Activated naive CD8-positive, alpha-beta T cell treated with anti-CD3 and anti-CD28 coated beads for 36 hours (primary cell): ENCODE measurements around the gene METTL8. TPM values are rescaled to one million over a fixed set of nuclear protein-coding genes. Genes with fewer than 3 reads are reported as not detected.
"Not testable (repeated sequence)": the region's sequence is repeated elsewhere in the genome, so short reads cannot be mapped to it uniquely, and the experiment has no call there.

Experiments used
- DNase-seq: peaks from one replicate; pipeline ENCODE4 v3.0.0; 2021
- H3K27ac Mint-ChIP-seq: one replicate; pipeline ENCODE4 v1.8.0; 2022; ENCODE audit warnings: mild to moderate bottlenecking, moderate library complexity, mixed read lengths
- H3K27me3 Mint-ChIP-seq: one replicate; pipeline ENCODE4 v1.8.0; 2022; ENCODE audit warnings: mild to moderate bottlenecking, mixed read lengths
- H3K36me3 Mint-ChIP-seq: one replicate; pipeline ENCODE4 v1.8.0; 2021; ENCODE audit warnings: mild to moderate bottlenecking, mixed read lengths
- H3K4me1 Mint-ChIP-seq: one replicate; pipeline ENCODE4 v1.8.0; 2021; ENCODE audit warnings: mixed read lengths
- H3K4me3 Mint-ChIP-seq: one replicate; pipeline ENCODE4 v1.8.0; 2022; ENCODE audit warnings: mild to moderate bottlenecking, moderate library complexity, mixed read lengths
- H3K9me3 Mint-ChIP-seq: one replicate; pipeline ENCODE4 v1.8.0; 2022; ENCODE audit warnings: mixed read lengths
- total RNA-seq, 2 experiments: library from RNA; stranded (reverse); gene quantifications; one replicate each; pipeline ENCODE4 v1.2.3, GENCODE V29; 2021

The METTL8 gene
- total RNA-seq, 2 experiments from 2014 or later, result 49.4 to 52.7 TPM

DNA sequence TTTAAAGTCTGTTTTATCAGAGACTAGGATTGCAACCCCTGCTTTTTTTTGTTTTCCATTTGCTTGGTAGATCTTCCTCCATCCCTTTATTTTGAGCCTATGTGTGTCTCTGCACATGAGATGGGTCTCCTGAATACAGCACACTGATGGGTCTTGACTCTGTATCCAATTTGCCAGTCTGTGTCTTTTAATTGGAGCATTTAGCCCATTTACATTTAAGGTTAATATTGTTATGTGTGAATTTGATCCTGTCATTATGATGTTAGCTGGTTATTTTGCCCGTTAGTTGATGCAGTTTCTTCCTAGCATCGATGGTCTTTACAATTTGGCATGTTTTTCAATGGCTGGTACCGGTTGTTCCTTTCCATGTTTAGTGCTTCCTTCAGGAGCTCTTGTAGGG, 80.0 kb downstream of the METTL8 start:
- H3K4me1 Mint-ChIP-seq, H3K4me3 Mint-ChIP-seq, H3K27ac Mint-ChIP-seq, DNase-seq, H3K27me3 Mint-ChIP-seq: not testable (repeated sequence)
- peaks cover 15% of the 10 kb centered on the region for H3K9me3 Mint-ChIP-seq
- peaks cover 46% of the 10 kb centered on the region for H3K36me3 Mint-ChIP-seq

- Mint-ChIP-seq H3K27ac (no peak overlapping the region), H3K4me1 (peaks cover 19% of the 10 kb centered on the region), H3K4me3 (no peak overlapping the region), H3K36me3 (peaks cover 13% of the 10 kb centered on the region), H3K9me3 (peaks cover 11% of the 10 kb centered on the region), H3K27me3 (no peaks in the 10 kb centered on the region)
- no peak for DNase-seq
Measured at GRCh38 chr2:171348056-171348455, 85.7 kb downstream of the METTL8 start.

DNA sequence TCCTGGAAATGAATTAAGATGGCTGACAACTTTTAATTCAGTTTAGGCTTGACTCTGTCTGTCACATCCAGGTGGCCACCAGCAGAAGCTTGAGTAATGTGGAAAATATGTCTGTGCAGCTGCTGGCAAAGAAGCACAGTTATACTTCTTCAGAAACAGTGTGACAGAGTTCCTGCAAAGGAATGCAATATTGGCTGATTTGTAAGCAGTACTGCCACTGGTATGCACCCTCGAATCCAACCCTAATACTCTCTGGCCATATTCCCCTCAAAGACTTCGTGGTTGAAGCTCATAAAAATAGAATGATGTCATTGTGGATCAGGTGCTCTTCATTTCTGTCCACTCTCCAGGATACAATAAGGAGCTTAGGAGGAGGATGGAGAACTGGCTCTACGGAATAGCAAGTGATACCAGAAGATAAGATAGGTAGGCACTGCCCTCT, 86.2 kb downstream of the METTL8 start:
- H3K4me3 Mint-ChIP-seq, result no peak overlapping the region
- peaks cover 19% of the 10 kb centered on the region for H3K4me1 Mint-ChIP-seq
- peaks cover 13% of the 10 kb centered on the region for H3K36me3 Mint-ChIP-seq
- peaks cover 10% of the 10 kb centered on the region for H3K9me3 Mint-ChIP-seq
- DNase-seq, result no peak
- H3K27ac Mint-ChIP-seq, result no peak overlapping the region
- no peaks in the 10 kb centered on the region for H3K27me3 Mint-ChIP-seq

GRCh38 chr2:171346723-171347557, 86.8 kb downstream of the METTL8 start:
- H3K27ac Mint-ChIP-seq, result no peak overlapping the region
- H3K4me3 Mint-ChIP-seq, result no peak overlapping the region
- no peak for DNase-seq
- H3K27me3 Mint-ChIP-seq, result no peaks in the 10 kb centered on the region
- peaks cover 13% of the 10 kb centered on the region for H3K36me3 Mint-ChIP-seq
- H3K9me3 Mint-ChIP-seq, result peaks cover 9% of the 10 kb centered on the region
- peaks cover 21% of the 10 kb centered on the region for H3K4me1 Mint-ChIP-seq

DNA sequence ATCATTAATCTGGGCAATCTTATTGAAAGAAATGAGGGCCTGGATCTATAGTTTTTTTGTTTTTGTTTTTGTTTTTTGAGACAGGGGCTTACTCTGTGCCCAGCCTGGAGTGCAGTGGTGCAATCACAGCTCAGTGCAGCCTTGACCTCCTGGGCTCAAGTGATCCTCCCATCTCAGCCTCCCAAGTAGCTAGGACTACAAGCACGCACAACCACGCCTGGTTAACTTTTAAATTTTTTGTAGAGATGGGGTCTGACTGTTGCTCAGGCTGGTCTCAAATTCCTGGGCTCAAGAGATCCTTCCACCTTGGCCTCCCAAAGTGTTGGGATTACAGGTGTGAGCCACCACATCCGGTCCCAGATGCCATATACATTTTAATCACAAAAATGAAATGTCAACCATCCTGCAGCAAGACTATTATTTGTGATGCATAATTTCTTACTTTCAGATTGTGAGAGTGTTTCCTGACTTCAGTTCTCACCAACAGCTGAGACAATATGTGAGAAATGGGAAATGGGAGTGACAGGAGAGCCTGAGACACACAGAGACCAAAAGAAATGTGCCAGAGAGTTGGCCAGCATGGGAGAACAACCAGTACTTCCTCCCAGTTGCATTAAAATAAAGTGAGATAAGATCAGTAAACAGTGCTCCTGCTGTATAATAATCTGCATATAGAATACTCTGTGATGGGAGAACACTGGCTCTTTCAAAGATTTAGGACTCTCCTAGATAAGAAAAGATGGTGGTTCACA, 87.6 kb downstream of the METTL8 start:
- no peak for DNase-seq
- Mint-ChIP-seq H3K27me3 (no peaks in the 10 kb centered on the region), H3K4me1 (peaks cover 21% of the 10 kb centered on the region), H3K27ac (peak overlapping the region; percentile 3), H3K36me3 (peaks cover 7% of the 10 kb centered on the region), H3K4me3 (no peak overlapping the region), H3K9me3 (peaks cover 2% of the 10 kb centered on the region)

- no peaks in the 10 kb centered on the region for H3K9me3 Mint-ChIP-seq
- H3K27me3 Mint-ChIP-seq, result no peaks in the 10 kb centered on the region
- DNase-seq, result no peak
- peaks cover 1% of the 10 kb centered on the region for H3K36me3 Mint-ChIP-seq
- H3K27ac Mint-ChIP-seq, result no peak overlapping the region
- H3K4me3 Mint-ChIP-seq, result no peak overlapping the region
- H3K4me1 Mint-ChIP-seq, result peaks cover 22% of the 10 kb centered on the region
Measured at GRCh38 chr2:171344182-171344581, 89.6 kb downstream of the METTL8 start.

DNA sequence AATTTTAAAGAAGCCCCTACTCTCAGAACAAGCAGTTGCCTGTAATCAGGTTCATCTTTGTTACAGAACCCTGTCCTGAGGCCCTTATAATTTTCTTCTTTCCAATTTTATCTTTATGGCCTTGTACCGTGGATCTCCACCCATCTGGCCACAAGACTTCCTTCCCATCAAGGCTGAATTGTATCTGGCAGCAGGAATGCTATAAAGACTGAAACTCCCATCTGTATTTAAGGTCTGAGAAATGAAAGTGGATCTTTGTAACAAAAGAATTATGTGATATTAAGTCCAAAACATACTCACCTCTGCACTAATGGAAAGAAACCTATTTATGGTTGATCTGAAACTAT, 91.8 kb downstream of the METTL8 start:
- Mint-ChIP-seq H3K4me1 (peaks cover 17% of the 10 kb centered on the region), H3K9me3 (no peaks in the 10 kb centered on the region), H3K36me3 (peaks cover 6% of the 10 kb centered on the region), H3K27me3 (no peaks in the 10 kb centered on the region), H3K27ac (no peak overlapping the region), H3K4me3 (no peak overlapping the region)
- no peak for DNase-seq

GRCh38 chr2:171341394-171342066, 92.3 kb downstream of the METTL8 start:
- DNase-seq, result no peak
- no peaks in the 10 kb centered on the region for H3K27me3 Mint-ChIP-seq
- peaks cover 13% of the 10 kb centered on the region for H3K4me1 Mint-ChIP-seq
- H3K36me3 Mint-ChIP-seq, result peaks cover 9% of the 10 kb centered on the region
- H3K27ac Mint-ChIP-seq, result no peak overlapping the region
- no peak overlapping the region for H3K4me3 Mint-ChIP-seq
- H3K9me3 Mint-ChIP-seq, result no peaks in the 10 kb centered on the region

- no peak for DNase-seq
- Mint-ChIP-seq H3K27me3 (no peaks in the 10 kb centered on the region), H3K36me3 (peaks cover 19% of the 10 kb centered on the region), H3K27ac (no peak overlapping the region), H3K4me1 (peaks cover 11% of the 10 kb centered on the region), H3K9me3 (no peaks in the 10 kb centered on the region), H3K4me3 (no peak overlapping the region)
Measured at GRCh38 chr2:171334946-171335345, 98.8 kb downstream of the METTL8 start.

- Mint-ChIP-seq H3K4me3 (no peak overlapping the region), H3K27me3 (no peaks in the 10 kb centered on the region), H3K9me3 (no peaks in the 10 kb centered on the region), H3K36me3 (peaks cover 22% of the 10 kb centered on the region), H3K27ac (no peak overlapping the region), H3K4me1 (peaks cover 10% of the 10 kb centered on the region)
- DNase-seq, result no peak
Measured at GRCh38 chr2:171334171-171334570, 99.6 kb downstream of the METTL8 start.

- Mint-ChIP-seq H3K27ac (no peak overlapping the region), H3K4me3 (no peak overlapping the region), H3K36me3 (peaks cover 27% of the 10 kb centered on the region), H3K4me1 (peaks cover 25% of the 10 kb centered on the region), H3K27me3 (no peaks in the 10 kb centered on the region), H3K9me3 (no peaks in the 10 kb centered on the region)
- no peak for DNase-seq
Measured at GRCh38 chr2:171330155-171330956, 103.4 kb downstream of the METTL8 start.

DNA sequence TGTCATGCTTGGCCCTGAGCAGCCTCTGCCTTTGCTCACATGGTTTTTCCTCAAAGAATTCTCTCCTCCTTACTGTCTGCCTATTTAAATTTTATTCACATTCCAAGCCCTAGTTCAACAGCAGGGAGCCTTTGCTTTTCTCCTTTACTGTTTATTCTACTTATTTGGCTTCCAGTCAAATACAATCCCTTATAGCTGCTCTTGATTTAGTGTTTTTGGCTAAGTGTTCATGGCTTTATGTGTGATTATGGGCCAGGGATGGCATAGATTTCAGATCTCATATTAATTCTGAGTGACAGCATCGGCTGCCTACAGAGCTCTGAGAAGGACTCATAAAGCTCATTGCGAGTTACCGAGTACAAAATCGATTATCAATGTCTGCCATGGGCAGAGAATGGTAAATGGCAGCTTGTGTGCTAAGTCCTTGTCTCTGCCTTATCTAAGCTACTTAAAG, 106.7 kb downstream of the METTL8 start:
- peak overlapping the region; percentile 16 for H3K4me3 Mint-ChIP-seq
- H3K9me3 Mint-ChIP-seq, result no peaks in the 10 kb centered on the region
- H3K27me3 Mint-ChIP-seq, result no peaks in the 10 kb centered on the region
- no peak for DNase-seq
- peaks cover 34% of the 10 kb centered on the region for H3K4me1 Mint-ChIP-seq
- H3K27ac Mint-ChIP-seq, result peak overlapping the region; percentile 68
- H3K36me3 Mint-ChIP-seq, result peaks cover 45% of the 10 kb centered on the region

GRCh38 chr2:171325886-171326585, 107.8 kb downstream of the METTL8 start:
- Mint-ChIP-seq H3K27me3 (no peaks in the 10 kb centered on the region), H3K27ac (peak overlapping the region; percentile 68), H3K9me3 (no peaks in the 10 kb centered on the region), H3K4me1 (peaks cover 39% of the 10 kb centered on the region), H3K36me3 (peaks cover 51% of the 10 kb centered on the region), H3K4me3 (peak overlapping the region; percentile 34)
- DNase-seq, result no peak

DNA sequence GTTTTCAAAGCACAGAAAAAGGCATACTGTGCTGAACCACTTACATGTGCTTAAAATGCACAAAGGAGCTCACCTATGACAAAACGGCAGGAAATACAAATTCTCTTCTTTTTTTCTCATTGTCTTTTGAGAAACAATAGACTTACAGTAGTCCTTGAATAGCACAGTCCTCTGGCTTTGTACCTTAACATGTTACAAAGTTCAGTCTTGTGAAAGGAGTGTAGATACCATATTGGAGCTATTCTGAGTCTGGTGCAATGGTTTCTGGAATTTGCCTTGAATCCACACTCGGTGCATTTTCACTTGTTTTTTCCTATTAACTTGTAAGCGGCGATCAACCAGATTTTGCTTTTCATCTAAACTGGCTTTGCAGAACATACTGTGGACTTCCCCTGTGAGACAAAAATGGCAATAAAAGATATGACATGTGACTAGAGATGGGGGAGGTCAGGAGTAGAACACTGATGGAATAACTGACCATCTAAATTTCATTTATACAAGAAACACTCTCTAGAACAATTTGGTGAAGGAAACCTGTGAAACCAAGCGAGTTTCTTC, 109.7 kb downstream of the METTL8 start:
- peaks cover 58% of the 10 kb centered on the region for H3K4me1 Mint-ChIP-seq
- H3K9me3 Mint-ChIP-seq, result peaks cover 2% of the 10 kb centered on the region
- H3K4me3 Mint-ChIP-seq, result no peak overlapping the region
- H3K27ac Mint-ChIP-seq, result no peak overlapping the region
- H3K27me3 Mint-ChIP-seq, result no peaks in the 10 kb centered on the region
- peaks cover 66% of the 10 kb centered on the region for H3K36me3 Mint-ChIP-seq
- DNase-seq, result no peak
